ENCODE data around the gene MEGF6. TPM values are rescaled to one million over a fixed set of nuclear protein-coding genes. Genes with fewer than 3 reads are reported as not detected.

MEGF6 gene
- total RNA-seq, 1 donor from 2014 or later: 64.7 TPM

- no peak for DNase-seq
- Mint-ChIP-seq H3K36me3 (ENCODE audit: unreplicated experiment) (no peaks in the 10 kb centered on the region), H3K9me3 (ENCODE audit: unreplicated experiment) (peaks cover 2% of the 10 kb centered on the region), H3K4me3 (ENCODE audit: unreplicated experiment) (no peak overlapping the region), H3K27ac (ENCODE audit: unreplicated experiment) (no peak overlapping the region), H3K27me3 (ENCODE audit: unreplicated experiment) (peaks cover 3% of the 10 kb centered on the region), H3K4me1 (ENCODE audit: low read depth, unreplicated experiment) (peaks cover 7% of the 10 kb centered on the region)
- TF ChIP-seq CTCF (IDR thresholded peaks at IDR 0.05; ENCODE audit: partially characterized antibody, unreplicated experiment): no peak
These were observed 68.0 kb downstream of the MEGF6 start for GRCh38 chr1:3543076-3544039.

- no peak overlapping the region for H3K27ac Mint-ChIP-seq (ENCODE audit: unreplicated experiment)
- no peak for TF ChIP-seq CTCF (IDR thresholded peaks at IDR 0.05; ENCODE audit: partially characterized antibody, unreplicated experiment)
- H3K4me3 Mint-ChIP-seq (ENCODE audit: unreplicated experiment): no peak overlapping the region
- no peaks in the 10 kb centered on the region for H3K36me3 Mint-ChIP-seq (ENCODE audit: unreplicated experiment)
- peaks cover 6% of the 10 kb centered on the region for H3K4me1 Mint-ChIP-seq (ENCODE audit: low read depth, unreplicated experiment)
- H3K9me3 Mint-ChIP-seq (ENCODE audit: unreplicated experiment): peaks cover 4% of the 10 kb centered on the region
- peaks cover 3% of the 10 kb centered on the region for H3K27me3 Mint-ChIP-seq (ENCODE audit: unreplicated experiment)
- no peak for DNase-seq
These were observed 68.6 kb downstream of the MEGF6 start for GRCh38 chr1:3542676-3543075.

GRCh38 chr1:3541936-3542335, 69.4 kb downstream of the MEGF6 start:
- H3K27ac Mint-ChIP-seq (ENCODE audit: unreplicated experiment): no peak overlapping the region
- peaks cover 4% of the 10 kb centered on the region for H3K4me1 Mint-ChIP-seq (ENCODE audit: low read depth, unreplicated experiment)
- peaks cover 3% of the 10 kb centered on the region for H3K27me3 Mint-ChIP-seq (ENCODE audit: unreplicated experiment)
- DNase-seq: no peak
- no peak overlapping the region for H3K4me3 Mint-ChIP-seq (ENCODE audit: unreplicated experiment)
- peaks cover 5% of the 10 kb centered on the region for H3K9me3 Mint-ChIP-seq (ENCODE audit: unreplicated experiment)
- no peaks in the 10 kb centered on the region for H3K36me3 Mint-ChIP-seq (ENCODE audit: unreplicated experiment)
- no peak for TF ChIP-seq CTCF (IDR thresholded peaks at IDR 0.05; ENCODE audit: partially characterized antibody, unreplicated experiment)

- Mint-ChIP-seq H3K36me3 (ENCODE audit: unreplicated experiment) (no peaks in the 10 kb centered on the region), H3K4me1 (ENCODE audit: low read depth, unreplicated experiment) (peaks cover 4% of the 10 kb centered on the region), H3K9me3 (ENCODE audit: unreplicated experiment) (peaks cover 5% of the 10 kb centered on the region), H3K27ac (ENCODE audit: unreplicated experiment) (no peak overlapping the region), H3K27me3 (ENCODE audit: unreplicated experiment) (peaks cover 3% of the 10 kb centered on the region), H3K4me3 (ENCODE audit: unreplicated experiment) (no peak overlapping the region)
- TF ChIP-seq CTCF (IDR thresholded peaks at IDR 0.05; ENCODE audit: partially characterized antibody, unreplicated experiment): no peak
- no peak for DNase-seq
These were observed 69.8 kb downstream of the MEGF6 start for GRCh38 chr1:3541465-3541864.

- no peaks in the 10 kb centered on the region for H3K36me3 Mint-ChIP-seq (ENCODE audit: unreplicated experiment)
- no peak overlapping the region for H3K4me3 Mint-ChIP-seq (ENCODE audit: unreplicated experiment)
- no peak for DNase-seq
- H3K27me3 Mint-ChIP-seq (ENCODE audit: unreplicated experiment): peaks cover 3% of the 10 kb centered on the region
- H3K9me3 Mint-ChIP-seq (ENCODE audit: unreplicated experiment): peaks cover 5% of the 10 kb centered on the region
- H3K27ac Mint-ChIP-seq (ENCODE audit: unreplicated experiment): no peak overlapping the region
- no peak for TF ChIP-seq CTCF (IDR thresholded peaks at IDR 0.05; ENCODE audit: partially characterized antibody, unreplicated experiment)
- peaks cover 4% of the 10 kb centered on the region for H3K4me1 Mint-ChIP-seq (ENCODE audit: low read depth, unreplicated experiment)
These were observed 70.4 kb downstream of the MEGF6 start for GRCh38 chr1:3540876-3541275.
